Measurements from ENCODE around the gene LMO7.

Gene LMO7

DNA sequence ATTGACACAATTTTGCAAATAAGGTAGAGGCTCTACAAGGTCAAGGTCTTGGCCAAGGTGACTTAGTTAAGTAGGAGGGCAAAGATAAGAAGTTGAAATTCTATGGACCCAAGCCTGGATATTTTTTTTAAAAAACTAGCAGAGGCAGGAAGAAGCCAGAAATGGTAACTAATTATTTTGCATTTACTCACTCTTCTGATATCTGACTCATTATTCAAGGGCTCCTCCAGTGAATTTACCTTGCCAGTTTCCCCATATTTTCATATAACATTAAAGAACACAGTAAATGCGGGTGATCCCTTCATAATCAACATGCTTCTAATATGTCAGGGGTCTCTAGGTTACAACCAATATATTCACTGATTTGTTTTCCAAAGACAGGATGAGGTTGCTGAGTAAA lies 246.1 kb downstream of the LMO7 start:
- no peak for DNase-seq (ENCODE audit: low read depth in 2 of 2)

DNA sequence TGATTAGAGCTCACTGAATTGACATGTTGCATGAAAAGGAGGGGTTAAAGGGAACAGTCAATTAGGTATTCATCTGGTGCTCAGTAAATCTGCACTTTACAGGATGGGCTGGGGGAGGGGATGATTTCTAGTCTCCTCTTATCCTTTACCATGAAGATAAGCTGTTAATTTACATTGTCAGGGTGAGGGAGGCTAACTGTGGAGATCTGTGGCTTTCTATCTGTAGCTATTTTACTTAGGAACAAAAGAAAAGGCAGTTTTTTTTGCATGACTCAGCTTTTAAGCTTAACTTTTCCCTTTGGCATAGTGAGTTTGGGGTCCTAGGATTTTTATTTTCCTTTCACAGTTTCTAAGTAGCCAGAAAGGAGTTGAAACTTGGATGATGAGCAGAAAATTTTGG lies 253.3 kb downstream of the LMO7 start:
- no peak for DNase-seq (ENCODE audit: low read depth in 2 of 2)

DNA sequence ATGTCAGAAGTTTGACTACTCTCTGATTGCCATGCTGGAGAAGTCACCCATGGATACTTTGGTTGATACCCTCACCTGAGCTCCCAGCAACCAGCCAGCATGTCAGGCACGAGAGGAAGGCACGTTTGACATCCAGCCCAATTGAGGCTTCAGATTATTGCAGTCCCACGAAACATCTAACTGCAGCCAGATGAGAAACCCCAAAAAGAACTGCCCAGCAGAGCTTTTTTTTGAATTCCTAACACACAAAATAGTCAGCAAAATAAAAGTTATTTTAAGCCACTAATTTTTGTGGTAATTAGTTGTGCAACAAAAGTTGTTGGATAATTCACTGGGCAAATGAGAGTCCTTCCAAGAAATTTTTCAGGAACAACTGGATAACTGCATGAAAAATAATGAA lies 259.0 kb downstream of the LMO7 start:
- no peak for DNase-seq (ENCODE audit: low read depth in 2 of 2)

DNA sequence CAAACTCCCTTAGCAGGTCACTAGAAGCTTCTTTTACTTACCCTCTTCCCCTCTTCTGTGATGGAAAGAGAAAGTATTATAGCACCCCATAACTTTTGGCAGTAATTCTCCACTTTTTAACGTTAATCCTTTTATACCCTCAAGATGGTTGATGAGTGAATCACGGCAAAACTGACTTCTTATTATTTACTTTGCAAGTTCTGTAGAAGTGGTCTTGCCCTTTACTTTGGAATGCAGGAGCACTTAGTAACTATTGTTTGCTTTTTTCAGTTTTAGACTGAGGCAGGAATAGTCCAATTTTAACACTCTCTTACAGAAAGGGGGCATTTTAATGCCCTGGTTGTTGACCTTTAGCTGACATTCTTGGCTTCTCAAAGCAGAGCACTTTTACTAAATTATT lies 260.1 kb downstream of the LMO7 start:
- DNase-seq (ENCODE audit: low read depth in 2 of 2): no peak

DNA sequence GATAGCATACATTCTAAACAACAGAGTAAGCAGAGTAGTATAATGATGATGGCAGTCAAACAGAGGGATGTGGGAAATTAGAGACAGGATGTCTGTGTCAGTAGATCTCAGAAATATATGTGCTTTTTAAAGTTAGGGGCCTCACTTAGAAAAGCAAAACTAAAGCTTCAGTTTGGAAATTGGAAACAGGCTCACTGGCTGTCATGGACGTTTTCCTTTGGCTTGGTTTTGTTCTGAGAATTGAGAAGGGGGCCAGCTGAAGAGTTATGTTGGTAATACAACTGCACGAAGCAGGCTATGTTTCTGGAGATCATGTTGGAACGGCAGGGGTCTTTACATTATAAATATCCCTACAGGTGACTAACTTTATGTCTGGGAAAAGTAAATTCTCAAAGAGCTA lies 261.3 kb downstream of the LMO7 start:
- no peak for DNase-seq (ENCODE audit: low read depth in 2 of 2)

DNA sequence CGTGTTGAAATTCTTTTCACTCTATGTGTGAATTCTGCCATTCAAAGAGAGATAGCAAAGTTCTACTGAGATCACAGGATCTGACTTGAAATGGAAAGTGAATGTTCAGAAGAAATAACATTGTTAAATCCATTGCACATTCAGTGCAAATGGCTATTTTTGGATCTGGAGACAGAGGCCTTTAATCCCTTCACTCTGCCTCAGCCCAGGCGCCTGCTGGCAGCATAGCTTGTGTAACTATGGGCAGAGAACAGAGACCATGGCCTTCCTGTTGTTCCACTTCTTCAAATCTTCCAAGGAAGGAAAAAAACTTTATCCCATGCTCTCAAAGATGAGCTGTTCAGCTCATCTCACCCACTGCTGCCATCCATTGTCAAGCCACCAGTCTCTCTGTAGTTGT lies 265.4 kb downstream of the LMO7 start:
- DNase-seq (ENCODE audit: low read depth in 2 of 2): no peak

DNA sequence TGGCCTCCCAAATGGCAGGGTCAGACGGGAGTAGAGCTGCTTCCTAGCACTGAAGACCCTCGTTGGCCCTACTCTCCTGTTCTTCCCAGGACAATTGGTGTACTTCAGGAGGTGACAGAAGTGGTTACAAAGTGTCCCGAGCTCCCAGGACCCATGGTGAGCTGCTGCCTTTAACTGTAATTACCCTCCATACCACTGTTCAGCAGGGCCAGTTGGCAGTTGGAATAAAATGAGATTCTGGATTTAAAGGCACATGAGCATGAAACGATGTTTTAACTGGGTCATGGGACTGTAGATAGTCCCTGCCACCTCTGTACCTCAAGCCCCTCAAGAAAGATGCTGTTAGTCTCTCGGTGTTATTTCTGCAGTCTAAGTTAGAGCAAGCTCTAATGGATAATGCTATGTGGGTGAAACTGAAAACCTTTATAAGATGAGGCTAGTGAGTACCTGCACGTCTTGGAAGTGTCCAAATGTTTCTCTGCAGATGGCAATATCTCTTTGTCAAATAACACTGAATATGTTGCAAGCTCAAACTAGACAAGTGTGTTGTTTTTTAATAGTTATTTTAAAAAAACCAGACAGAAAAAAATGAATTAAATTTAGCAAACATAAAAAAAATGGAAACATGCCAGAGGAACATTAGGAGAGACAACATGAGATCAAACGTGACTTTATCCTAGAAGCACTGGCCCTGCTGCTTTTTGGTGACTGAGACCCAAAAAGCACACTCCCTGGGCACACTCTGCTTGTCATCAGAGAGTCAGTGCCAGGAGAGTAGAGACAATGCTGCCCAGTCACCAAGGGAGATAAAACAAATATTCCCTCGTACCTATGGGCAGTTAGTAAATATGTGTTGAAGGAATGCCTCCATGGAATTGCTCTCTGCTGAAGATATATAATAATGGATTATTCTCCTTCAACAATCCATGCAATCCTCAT lies 266.3 kb downstream of the LMO7 start:
- no peak for DNase-seq (ENCODE audit: low read depth in 2 of 2)

DNA sequence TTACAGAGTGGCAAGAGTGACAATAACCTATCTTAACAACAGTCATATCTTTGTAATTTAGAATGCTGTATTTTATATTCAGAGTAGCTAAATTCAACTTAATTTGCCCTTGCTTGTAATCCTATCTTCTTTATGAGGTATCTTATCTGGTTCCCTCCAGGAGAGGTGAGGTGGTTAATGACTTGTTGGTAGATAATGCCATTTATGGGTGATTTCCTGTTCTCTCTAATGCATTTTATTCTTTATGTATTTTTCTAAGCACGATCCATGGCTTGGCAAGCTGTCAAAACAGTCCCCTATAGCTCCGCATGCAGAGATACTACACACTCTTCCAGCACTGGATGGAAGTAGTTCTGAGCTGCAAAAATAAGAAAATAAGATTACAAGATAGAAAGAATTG lies 267.9 kb downstream of the LMO7 start:
- DNase-seq (ENCODE audit: low read depth in 2 of 2): no peak

DNA sequence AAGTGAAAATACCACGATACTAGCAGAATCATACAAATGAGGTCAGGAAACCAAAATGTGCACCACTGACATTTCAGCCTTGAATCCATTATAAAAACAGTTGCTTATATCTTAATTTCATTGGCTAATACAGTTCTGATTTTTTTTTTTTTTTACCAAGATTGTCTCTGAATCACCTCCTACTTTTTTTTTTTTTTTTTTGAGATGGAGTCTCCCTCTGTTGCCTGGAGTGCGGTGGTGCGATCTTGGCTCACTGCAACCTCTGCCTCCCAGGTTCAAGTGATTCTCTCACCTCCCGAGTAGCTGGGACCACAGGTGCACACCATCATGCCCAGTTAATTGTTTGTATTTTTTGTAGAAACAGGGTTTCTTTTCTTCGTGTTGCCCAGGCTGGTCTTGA lies 270.2 kb downstream of the LMO7 start:
- no peak for DNase-seq (ENCODE audit: low read depth in 2 of 2)

DNA sequence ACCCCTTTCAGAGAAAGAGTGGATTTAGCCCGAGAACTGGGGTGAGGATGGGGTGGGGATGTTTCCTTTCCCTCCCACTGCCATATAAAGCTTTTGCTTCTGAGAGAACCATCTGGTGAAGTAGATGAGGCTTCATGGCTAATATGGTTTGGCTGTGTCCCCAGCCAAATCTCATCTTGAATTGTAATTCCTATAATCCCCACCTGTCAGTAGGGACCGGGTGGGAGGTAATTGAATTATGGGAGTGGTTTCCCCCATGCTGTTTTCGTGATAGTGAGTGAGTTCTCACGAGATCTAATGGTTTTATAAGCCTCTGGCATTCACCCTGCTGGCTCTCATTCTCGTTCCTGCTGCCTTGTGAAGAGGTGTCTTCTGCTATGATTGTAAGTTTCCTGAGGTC lies 270.9 kb downstream of the LMO7 start:
- DNase-seq (ENCODE audit: low read depth in 2 of 2): no peak

DNA sequence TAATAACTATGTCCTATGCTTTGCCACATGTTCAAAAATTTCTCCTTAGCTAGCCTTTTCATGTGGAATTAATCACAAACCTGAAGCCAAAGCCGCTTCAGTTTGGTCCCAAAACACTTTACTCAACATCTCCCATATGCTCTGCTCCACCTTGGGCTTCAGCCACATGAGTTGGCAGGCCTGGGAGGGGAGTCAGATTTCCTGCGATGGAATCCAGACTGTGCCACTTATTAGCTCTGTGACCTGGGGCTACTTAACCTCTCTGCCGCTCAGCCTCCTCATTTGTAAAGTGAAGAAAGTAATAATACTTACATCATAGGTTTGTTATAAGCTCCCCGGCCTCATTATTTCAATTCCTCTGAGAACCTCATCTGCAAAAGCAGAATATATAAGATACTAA lies 272.0 kb downstream of the LMO7 start:
- no peak for DNase-seq (ENCODE audit: low read depth in 2 of 2)
